ENCODE data around the gene WDHD1. TPM values are rescaled to one million over a fixed set of nuclear protein-coding genes. Genes with fewer than 3 reads are reported as not detected.
"Not testable (repeated sequence)": the region's sequence is repeated elsewhere in the genome, so short reads cannot be mapped to it uniquely, and the experiment has no call there.

The WDHD1 gene
- total and polyA plus RNA-seq, 5 donors from 2014 or later: 1.7 to 4.7 (median 3.1) TPM

- no peak overlapping the region for H3K27ac Mint-ChIP-seq
- Histone ChIP-seq H3K36me3 (ENCODE audit: control insufficient read depth, insufficient read depth, low read length) (peaks cover 2% of the 10 kb centered on the region), H3K27ac (ENCODE audit: insufficient read depth, low read length, poor library complexity, severe bottlenecking) (no peak overlapping the region), H3K4me1 (ENCODE audit: control insufficient read depth, insufficient read depth, low read length, poor library complexity, severe bottlenecking) (no peaks in the 10 kb centered on the region), H3K4me3 (ENCODE audit: low read depth, low read length) (no peak overlapping the region), H3K27me3 (ENCODE audit: control insufficient read depth, insufficient read depth, low read length) (no peaks in the 10 kb centered on the region), H3K9me3 (ENCODE audit: control insufficient read depth in 2 of 2, low read length in 2 of 2) (no peaks in the 10 kb centered on the region)
- H3K4me3 Mint-ChIP-seq: no peak overlapping the region
- no peak for DNase-seq
- no peak for ATAC-seq (ENCODE audit: low read depth in 2 of 2)
- H3K36me3 Mint-ChIP-seq: peaks cover 3% of the 10 kb centered on the region
- no peaks in the 10 kb centered on the region for H3K27me3 Mint-ChIP-seq
- H3K4me1 Mint-ChIP-seq: peaks cover 0 to 5% (median 0%) of the 10 kb centered on the region in 4 donors
- H3K9me3 Mint-ChIP-seq: no peaks in the 10 kb centered on the region
These were observed 50.6 kb downstream of the WDHD1 start for GRCh38 chr14:54976316-54976715.

GRCh38 chr14:54975856-54976255 is 51.0 kb downstream of the WDHD1 start:
- no peaks in the 10 kb centered on the region for H3K9me3 ChIP-seq (ENCODE audit: control insufficient read depth in 2 of 2, low read length in 2 of 2)
- Mint-ChIP-seq H3K9me3 (no peaks in the 10 kb centered on the region), H3K36me3 (peaks cover 3% of the 10 kb centered on the region), H3K4me1 (peaks cover 0 to 5% (median 0%) of the 10 kb centered on the region in 4 donors), H3K4me3 (no peak overlapping the region), H3K27ac (no peak overlapping the region), H3K27me3 (no peaks in the 10 kb centered on the region)
- ATAC-seq (ENCODE audit: low read depth in 2 of 2) (no peak), DNase-seq (peak in 1 of 3 donors; percentile 9)
- no peak overlapping the region for H3K27ac ChIP-seq (ENCODE audit: insufficient read depth, low read length, poor library complexity, severe bottlenecking)
- H3K4me1 ChIP-seq (ENCODE audit: control insufficient read depth, insufficient read depth, low read length, poor library complexity, severe bottlenecking): no peaks in the 10 kb centered on the region
- H3K4me3 ChIP-seq (ENCODE audit: low read depth, low read length): no peak overlapping the region
- H3K27me3 ChIP-seq (ENCODE audit: control insufficient read depth, insufficient read depth, low read length): no peaks in the 10 kb centered on the region
- H3K36me3 ChIP-seq (ENCODE audit: control insufficient read depth, insufficient read depth, low read length): peaks cover 2% of the 10 kb centered on the region

GRCh38 chr14:54974788-54975414 is 52.0 kb downstream of the WDHD1 start:
- no peaks in the 10 kb centered on the region for H3K27me3 Mint-ChIP-seq
- no peaks in the 10 kb centered on the region for H3K9me3 Mint-ChIP-seq
- Histone ChIP-seq H3K4me1 (ENCODE audit: control insufficient read depth, insufficient read depth, low read length, poor library complexity, severe bottlenecking) (no peaks in the 10 kb centered on the region), H3K27me3 (ENCODE audit: control insufficient read depth, insufficient read depth, low read length) (no peaks in the 10 kb centered on the region), H3K4me3 (ENCODE audit: low read depth, low read length) (no peak overlapping the region), H3K27ac (ENCODE audit: insufficient read depth, low read length, poor library complexity, severe bottlenecking) (no peak overlapping the region), H3K36me3 (ENCODE audit: control insufficient read depth, insufficient read depth, low read length) (peaks cover under 1% of the 10 kb centered on the region), H3K9me3 (ENCODE audit: control insufficient read depth in 2 of 2, low read length in 2 of 2) (no peaks in the 10 kb centered on the region)
- H3K27ac Mint-ChIP-seq: peak overlapping the region; percentile 2 to 56 (median 55)
- H3K4me3 Mint-ChIP-seq: no peak overlapping the region
- ATAC-seq (ENCODE audit: low read depth in 2 of 2) (no peak), DNase-seq (no peak)
- no peaks in the 10 kb centered on the region for H3K36me3 Mint-ChIP-seq
- peaks cover 0 to 11% (median 4%) of the 10 kb centered on the region in 4 donors for H3K4me1 Mint-ChIP-seq

GRCh38 chr14:54967496-54967895 is 59.4 kb downstream of the WDHD1 start:
- Mint-ChIP-seq H3K4me1 (peaks cover 0 to 12% (median 7%) of the 10 kb centered on the region in 4 donors), H3K4me3 (no peak overlapping the region), H3K27me3 (no peaks in the 10 kb centered on the region), H3K36me3 (peaks cover 17% of the 10 kb centered on the region), H3K27ac (no peak overlapping the region), H3K9me3 (no peaks in the 10 kb centered on the region)
- H3K4me1 ChIP-seq (ENCODE audit: control insufficient read depth, insufficient read depth, low read length, poor library complexity, severe bottlenecking): no peaks in the 10 kb centered on the region
- no peaks in the 10 kb centered on the region for H3K9me3 ChIP-seq (ENCODE audit: control insufficient read depth in 2 of 2, low read length in 2 of 2)
- DNase-seq (no peak), ATAC-seq (ENCODE audit: low read depth in 2 of 2) (no peak)
- H3K27ac ChIP-seq (ENCODE audit: insufficient read depth, low read length, poor library complexity, severe bottlenecking): no peak overlapping the region
- no peaks in the 10 kb centered on the region for H3K27me3 ChIP-seq (ENCODE audit: control insufficient read depth, insufficient read depth, low read length)
- H3K36me3 ChIP-seq (ENCODE audit: control insufficient read depth, insufficient read depth, low read length): peaks cover 3% of the 10 kb centered on the region
- no peak overlapping the region for H3K4me3 ChIP-seq (ENCODE audit: low read depth, low read length)

- H3K27me3 Mint-ChIP-seq: no peaks in the 10 kb centered on the region
- H3K27ac Mint-ChIP-seq: no peak overlapping the region
- DNase-seq: no peak
- no peaks in the 10 kb centered on the region for H3K4me1 Mint-ChIP-seq
- peaks cover 0 to 2% (median 0%) of the 10 kb centered on the region in 7 donors for H3K9me3 Mint-ChIP-seq
- no peak overlapping the region for H3K27ac ChIP-seq (ENCODE audit: insufficient read depth, low read length, poor library complexity, severe bottlenecking)
- no peaks in the 10 kb centered on the region for H3K27me3 ChIP-seq (ENCODE audit: control insufficient read depth, insufficient read depth, low read length)
- H3K9me3 ChIP-seq (ENCODE audit: control insufficient read depth in 2 of 2, low read length in 2 of 2): no peaks in the 10 kb centered on the region
- ATAC-seq (ENCODE audit: low read depth in 2 of 2): no peak
- H3K4me1 ChIP-seq (ENCODE audit: control insufficient read depth, insufficient read depth, low read length, poor library complexity, severe bottlenecking): no peaks in the 10 kb centered on the region
- no peak overlapping the region for H3K4me3 ChIP-seq (ENCODE audit: low read depth, low read length)
- H3K4me3 Mint-ChIP-seq: no peak overlapping the region
- H3K36me3 ChIP-seq (ENCODE audit: control insufficient read depth, insufficient read depth, low read length): no peaks in the 10 kb centered on the region
- peaks cover 10% of the 10 kb centered on the region for H3K36me3 Mint-ChIP-seq
These were observed 71.8 kb downstream of the WDHD1 start for GRCh38 chr14:54955143-54955542.

- not testable (repeated sequence) for ATAC-seq (ENCODE audit: low read depth in 2 of 2); H3K27me3 ChIP-seq (ENCODE audit: control insufficient read depth, insufficient read depth, low read length); H3K27me3 Mint-ChIP-seq; H3K4me3 Mint-ChIP-seq; H3K4me1 ChIP-seq (ENCODE audit: control insufficient read depth, insufficient read depth, low read length, poor library complexity, severe bottlenecking); H3K4me3 ChIP-seq (ENCODE audit: low read depth, low read length); DNase-seq; H3K4me1 Mint-ChIP-seq; H3K9me3 ChIP-seq (ENCODE audit: control insufficient read depth in 2 of 2, low read length in 2 of 2); H3K9me3 Mint-ChIP-seq; H3K36me3 ChIP-seq (ENCODE audit: control insufficient read depth, insufficient read depth, low read length); H3K27ac Mint-ChIP-seq; H3K27ac ChIP-seq (ENCODE audit: insufficient read depth, low read length, poor library complexity, severe bottlenecking)
- H3K36me3 Mint-ChIP-seq: peaks cover 17% of the 10 kb centered on the region
These were observed 73.3 kb downstream of the WDHD1 start for GRCh38 chr14:54953609-54954008.

GRCh38 chr14:54952803-54953202 is 74.1 kb downstream of the WDHD1 start:
- not testable (repeated sequence) for H3K4me3 Mint-ChIP-seq; H3K9me3 ChIP-seq (ENCODE audit: control insufficient read depth in 2 of 2, low read length in 2 of 2); H3K27me3 Mint-ChIP-seq; ATAC-seq (ENCODE audit: low read depth in 2 of 2); H3K4me3 ChIP-seq (ENCODE audit: low read depth, low read length); H3K36me3 ChIP-seq (ENCODE audit: control insufficient read depth, insufficient read depth, low read length); H3K27me3 ChIP-seq (ENCODE audit: control insufficient read depth, insufficient read depth, low read length); H3K4me1 ChIP-seq (ENCODE audit: control insufficient read depth, insufficient read depth, low read length, poor library complexity, severe bottlenecking); H3K27ac Mint-ChIP-seq; DNase-seq; H3K27ac ChIP-seq (ENCODE audit: insufficient read depth, low read length, poor library complexity, severe bottlenecking)
- H3K36me3 Mint-ChIP-seq: peaks cover 16% of the 10 kb centered on the region
- H3K9me3 Mint-ChIP-seq: peaks cover 0 to 12% (median 3%) of the 10 kb centered on the region in 7 donors
- peaks cover 0 to 12% (median 3%) of the 10 kb centered on the region in 4 donors for H3K4me1 Mint-ChIP-seq

GRCh38 chr14:54947230-54947629 is 79.7 kb downstream of the WDHD1 start:
- no peaks in the 10 kb centered on the region for H3K36me3 ChIP-seq (ENCODE audit: control insufficient read depth, insufficient read depth, low read length)
- H3K36me3 Mint-ChIP-seq: peaks cover 6% of the 10 kb centered on the region

More at GRCh38 chr14:54947230-54947629, 79.7 kb downstream of the WDHD1 start:
- Mint-ChIP-seq H3K27ac (peak overlapping the region; percentile 76 to 80 (median 80)), H3K9me3 (peaks cover 0 to 13% (median 3%) of the 10 kb centered on the region in 7 donors), H3K27me3 (no peaks in the 10 kb centered on the region), H3K4me1 (peaks cover 0 to 33% (median 10%) of the 10 kb centered on the region in 4 donors), H3K4me3 (peak overlapping the region in 3 of 4 donors; percentile 13 to 36 (median 32))
- H3K4me3 ChIP-seq (ENCODE audit: low read depth, low read length): peak overlapping the region; percentile 32
- peak overlapping the region; percentile 25 for H3K27ac ChIP-seq (ENCODE audit: insufficient read depth, low read length, poor library complexity, severe bottlenecking)
- H3K27me3 ChIP-seq (ENCODE audit: control insufficient read depth, insufficient read depth, low read length): no peaks in the 10 kb centered on the region
- DNase-seq (peak in 2 of 3 donors; percentile 47 to 76), ATAC-seq (ENCODE audit: low read depth in 2 of 2) (peak; percentile 52 to 75)
- peaks cover 9% of the 10 kb centered on the region for H3K4me1 ChIP-seq (ENCODE audit: control insufficient read depth, insufficient read depth, low read length, poor library complexity, severe bottlenecking)
- peaks cover 0 to 3% of the 10 kb centered on the region in 2 experiments for H3K9me3 ChIP-seq (ENCODE audit: control insufficient read depth in 2 of 2, low read length in 2 of 2)

Data from CD4-positive, CD25-positive, alpha-beta regulatory T cell (primary cell).